SK-N-SH (cell line): ENCODE results near the gene GBX1. TPM values are rescaled to one million over a fixed set of nuclear protein-coding genes. Genes with fewer than 3 reads are reported as not detected.
A peak's percentile ranks its signal among the peaks of the same experiment; 100 is the strongest.

ENCODE experiments used
- CTCF ChIA-PET: fragments of 300-600, 350-600 bp; formaldehyde crosslinking; extraction: SDS; loops from one replicate; lab custom pipeline; 2021; lab: Yijun Ruan, JAX
- POLR2A ChIA-PET: fragments of 350-600 bp; sonication (Branson Sonifier 250); formaldehyde crosslinking; extraction: SDS; loops from one replicate; lab custom pipeline; 2020; ENCODE audit warnings: antibody characterized with exemption, inconsistent platforms; lab: Yijun Ruan, JAX
- DNase-seq: peaks from one replicate; pipeline ENCODE4 v3.0.0; 2012
- H2AFZ ChIP-seq: fragments of 200-600 bp; sonication (generic); 2 replicates; pipeline ENCODE4 v1.8.1; 2016; ENCODE audit warnings: antibody characterized with exemption, mild to moderate bottlenecking, low read depth
- H3F3A ChIP-seq: fragments of 200-600 bp; sonication (generic); replicated peaks from 2 replicates; pipeline ENCODE3; 2016; ENCODE audit warnings: antibody characterized with exemption, mild to moderate bottlenecking; ENCODE audit not compliant: insufficient read depth
- H3K27ac ChIP-seq, 2 experiments: fragments of 200-500 bp in 1 of 2; fragments of 200-600 bp in 1 of 2; sonication (Bioruptor generic) in 1 of 2; sonication (generic), shearing (Covaris generic) in 1 of 2; 2 replicates each; pipeline versions ENCODE4 v1.5.1 to v1.6.1; 2014 to 2016; ENCODE audit warnings: low read depth in 2 of 2, inconsistent platforms in 1 of 2, low read length in 1 of 2, mild to moderate bottlenecking in 1 of 2, mixed read lengths in 1 of 2
- H3K27me3 ChIP-seq: fragments of 200-600 bp; sonication (generic), shearing (Covaris generic); 2 replicates; pipeline ENCODE4 v1.6.1; 2016; ENCODE audit warnings: mixed run types; ENCODE audit not compliant: insufficient read depth
- H3K36me3 ChIP-seq, 2 experiments: fragments of 200-500 bp in 1 of 2; fragments of 200-600 bp in 1 of 2; sonication (Bioruptor generic) in 1 of 2; sonication (generic) in 1 of 2; replicated peaks in 1 of 2; 2 replicates each; pipeline versions ENCODE3 to v1.5.1; 2014 to 2016; ENCODE audit warnings: low read length in 1 of 2, mild to moderate bottlenecking in 1 of 2; ENCODE audit not compliant: insufficient read depth in 2 of 2, control insufficient read depth in 1 of 2
- H3K4me1 ChIP-seq, 2 experiments: fragments of 200-500 bp in 1 of 2; fragments of 200-600 bp in 1 of 2; sonication (Bioruptor generic) in 1 of 2; sonication (generic), shearing (Covaris generic) in 1 of 2; 2 replicates each; pipeline versions ENCODE4 v1.5.1 to v1.6.1; 2014 to 2016; ENCODE audit warnings: low read depth in 1 of 2, low read length in 1 of 2, mixed run types in 1 of 2; ENCODE audit not compliant: insufficient read depth in 2 of 2, control insufficient read depth in 1 of 2
- H3K4me2 ChIP-seq: fragments of 200-600 bp; sonication (generic), shearing (Covaris generic); 2 replicates; pipeline ENCODE4 v1.6.1; 2017; ENCODE audit warnings: mixed run types
- H3K4me3 ChIP-seq, 2 experiments: fragments of 200-500 bp in 1 of 2; fragments of 200-600 bp in 1 of 2; sonication (Bioruptor generic) in 1 of 2; sonication (generic), shearing (Covaris generic) in 1 of 2; 2 replicates each; pipeline versions ENCODE4 v1.5.1 to v1.8.1; 2014 to 2016; ENCODE audit warnings: low read depth in 2 of 2, inconsistent platforms in 1 of 2, low read length in 1 of 2, mild to moderate bottlenecking in 1 of 2, mixed read lengths in 1 of 2, moderate library complexity in 1 of 2
- H3K79me2 ChIP-seq: fragments of 200-600 bp; sonication (generic); 2 replicates; pipeline ENCODE4 v1.8.1; 2017; ENCODE audit warnings: mild to moderate bottlenecking; ENCODE audit not compliant: insufficient read depth
- H3K9ac ChIP-seq: fragments of 200-600 bp; sonication (generic); 2 replicates; pipeline ENCODE4 v1.6.1; 2017; ENCODE audit warnings: mixed run types
- H3K9me2 ChIP-seq: fragments of 200-600 bp; sonication (generic); 2 replicates; pipeline ENCODE4 v1.6.1; 2017; ENCODE audit warnings: mixed run types
- H3K9me3 ChIP-seq: fragments of 200-600 bp; sonication (generic); 2 replicates; pipeline ENCODE4 v1.6.1; 2017; ENCODE audit warnings: mixed run types, mild to moderate bottlenecking, moderate library complexity
- H4K20me1 ChIP-seq: fragments of 200-600 bp; sonication (generic); 2 replicates; pipeline ENCODE4 v1.6.1; 2017; ENCODE audit warnings: mild to moderate bottlenecking, mixed run types; ENCODE audit not compliant: insufficient read depth
- CHD2 ChIP-seq: fragments of 150-350 bp; IDR thresholded peaks from 2 replicates; pipeline ENCODE4 v1.6.1; 2018; ENCODE audit warnings: low read length; ENCODE audit not compliant: partially characterized antibody
- JUND ChIP-seq: IDR thresholded peaks from 2 replicates; pipeline ENCODE4 v1.4.0; 2012
- MXI1 ChIP-seq: IDR thresholded peaks from 2 replicates; pipeline ENCODE4 v1.6.1; 2012; ENCODE audit warnings: mild to moderate bottlenecking, low read depth, low read length, improper control_type of control experiment
- NFIC ChIP-seq: IDR thresholded peaks from 2 replicates; pipeline ENCODE4 v1.4.0; 2012; ENCODE audit warnings: borderline replicate concordance
- RFX5 ChIP-seq: IDR thresholded peaks from 2 replicates; pipeline ENCODE4 v1.6.1; 2012; ENCODE audit warnings: mild to moderate bottlenecking, improper control_type of control experiment, low read length
- SIN3A ChIP-seq: IDR thresholded peaks from 2 replicates; pipeline ENCODE4 v1.6.1; 2012; ENCODE audit warnings: low read depth, mild to moderate bottlenecking, low read length, moderate library complexity, borderline replicate concordance
- SMC3 ChIP-seq: IDR thresholded peaks from 2 replicates; pipeline ENCODE4 v1.6.1; 2012; ENCODE audit warnings: low read depth, low read length, improper control_type of control experiment
- TAF1 ChIP-seq: IDR thresholded peaks from 2 replicates; pipeline ENCODE4 v1.6.1; 2012; ENCODE audit warnings: low read depth, mild to moderate bottlenecking, low read length, moderate library complexity, borderline replicate concordance
- TCF12 ChIP-seq: IDR thresholded peaks from 2 replicates; pipeline ENCODE4 v1.4.0; 2012
- YY1 ChIP-seq: IDR thresholded peaks from 2 replicates; pipeline ENCODE4 v1.4.0; 2012; ENCODE audit warnings: low read depth, mild to moderate bottlenecking
- WGBS: methylation state at CpG from one replicate; pipeline ENCODE4 v1.1.6; 2017; ENCODE audit warnings: low lambda C conversion rate; 5-methylcytosine and 5-hydroxymethylcytosine counted together
- polyA plus RNA-seq, 3 experiments: library from polyadenylated mRNA; depleted of rRNA; stranded (reverse); fragments of >200 nt; gene quantifications; 2 replicates each; pipeline ENCODE4 v1.2.3, GENCODE V29; 2012
- TF ChIP-seq, protein P1 (sequence below): fragments of 150-350 bp; IDR thresholded peaks from 2 replicates; pipeline ENCODE4 v1.6.1; 2016; ENCODE audit warnings: mild to moderate bottlenecking, low read depth, low read length
- TF ChIP-seq, protein P2 (sequence below): IDR thresholded peaks from 2 replicates; pipeline ENCODE4 v1.4.0; 2012; ENCODE audit warnings: low read depth, borderline replicate concordance

Gene GBX1
- polyA plus RNA-seq, 1 of the 3 experiments (the other 2 are of a cell fraction) = not detected

GRCh38 chr7:151110236-151110940 lies 57.1 kb downstream of the GBX1 start:
- Histone ChIP-seq H3K79me2 (peaks cover 77% of the 10 kb centered on the region), H2AFZ (no peak overlapping the region), H3F3A (peaks cover 43% of the 10 kb centered on the region), H3K9me2 (no peaks in the 10 kb centered on the region), H4K20me1 (peaks cover 88% of the 10 kb centered on the region), H3K36me3 (no peaks in the 10 kb centered on the region), H3K9me3 (no peaks in the 10 kb centered on the region), H3K27me3 (no peaks in the 10 kb centered on the region), H3K9ac (no peak overlapping the region), H3K27ac (no peak overlapping the region), H3K4me3 (no peak overlapping the region), H3K4me1 (peaks cover 18 to 32% of the 10 kb centered on the region in 2 experiments), H3K4me2 (no peak overlapping the region)
- WGBS = 90% methylated on average over 11 of the region's 11 CpGs
- DNase-seq = peak; percentile 50
- POLR2A ChIA-PET = interaction anchor here (0.5 kb wide), 1 partner anchor 89 kb away, joined by 3 read pairs; no protein-coding TSS in a partner anchor
- TF ChIP-seq NFIC (no peak), RFX5 (no peak), JUND (no peak), TAF1 (no peak), TCF12 (no peak), CHD2 (no peak), MXI1 (no peak), YY1 (no peak), SMC3 (no peak), SIN3A (no peak)
- TF ChIP-seq, protein P1, sequence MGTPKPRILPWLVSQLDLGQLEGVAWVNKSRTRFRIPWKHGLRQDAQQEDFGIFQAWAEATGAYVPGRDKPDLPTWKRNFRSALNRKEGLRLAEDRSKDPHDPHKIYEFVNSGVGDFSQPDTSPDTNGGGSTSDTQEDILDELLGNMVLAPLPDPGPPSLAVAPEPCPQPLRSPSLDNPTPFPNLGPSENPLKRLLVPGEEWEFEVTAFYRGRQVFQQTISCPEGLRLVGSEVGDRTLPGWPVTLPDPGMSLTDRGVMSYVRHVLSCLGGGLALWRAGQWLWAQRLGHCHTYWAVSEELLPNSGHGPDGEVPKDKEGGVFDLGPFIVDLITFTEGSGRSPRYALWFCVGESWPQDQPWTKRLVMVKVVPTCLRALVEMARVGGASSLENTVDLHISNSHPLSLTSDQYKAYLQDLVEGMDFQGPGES = no peak
- TF ChIP-seq, protein P2, sequence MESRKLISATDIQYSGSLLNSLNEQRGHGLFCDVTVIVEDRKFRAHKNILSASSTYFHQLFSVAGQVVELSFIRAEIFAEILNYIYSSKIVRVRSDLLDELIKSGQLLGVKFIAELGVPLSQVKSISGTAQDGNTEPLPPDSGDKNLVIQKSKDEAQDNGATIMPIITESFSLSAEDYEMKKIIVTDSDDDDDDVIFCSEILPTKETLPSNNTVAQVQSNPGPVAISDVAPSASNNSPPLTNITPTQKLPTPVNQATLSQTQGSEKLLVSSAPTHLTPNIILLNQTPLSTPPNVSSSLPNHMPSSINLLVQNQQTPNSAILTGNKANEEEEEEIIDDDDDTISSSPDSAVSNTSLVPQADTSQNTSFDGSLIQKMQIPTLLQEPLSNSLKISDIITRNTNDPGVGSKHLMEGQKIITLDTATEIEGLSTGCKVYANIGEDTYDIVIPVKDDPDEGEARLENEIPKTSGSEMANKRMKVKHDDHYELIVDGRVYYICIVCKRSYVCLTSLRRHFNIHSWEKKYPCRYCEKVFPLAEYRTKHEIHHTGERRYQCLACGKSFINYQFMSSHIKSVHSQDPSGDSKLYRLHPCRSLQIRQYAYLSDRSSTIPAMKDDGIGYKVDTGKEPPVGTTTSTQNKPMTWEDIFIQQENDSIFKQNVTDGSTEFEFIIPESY = no peak
- CTCF ChIA-PET = interaction anchor here (0.6 to 18.7 kb wide), 55 partner anchors 9 to 662 kb away, joined by 3 to 474 read pairs (median 4); partner anchors contain the start of genes ABCB8, AGAP3, ATG9B and CDK5
